GM12873 (cell line): ENCODE measurements around the gene MRPL32.

Experiments
- TF ChIP-seq, protein P1 (sequence below): IDR thresholded peaks from 2 replicates; pipeline ENCODE4 v1.5.1; 2012; ENCODE audit warnings: low read depth, mild to moderate bottlenecking, moderate library complexity, low read length, control low read depth; ENCODE audit not compliant: insufficient read depth; ENCODE audit errors: missing control alignments

Gene MRPL32

DNA sequence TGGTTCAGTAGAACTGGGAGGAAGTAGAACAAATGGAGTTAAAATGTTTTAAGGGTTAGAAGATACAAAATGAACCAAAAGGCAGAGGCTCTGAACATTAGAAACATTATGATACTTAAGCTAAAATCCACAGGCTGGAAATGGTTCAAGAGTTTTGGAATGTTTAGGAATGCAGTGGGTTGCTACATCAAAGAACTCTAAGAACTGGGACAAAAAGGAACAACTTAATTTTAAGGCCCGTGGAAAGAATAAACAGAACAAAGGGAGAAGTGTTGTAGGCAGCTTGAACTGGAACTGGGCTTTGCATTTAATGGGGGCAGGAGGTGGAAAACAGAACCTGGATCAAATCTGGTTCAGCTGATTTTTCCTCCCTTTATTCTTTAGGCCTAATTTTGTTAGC lies 16.8 kb upstream of the MRPL32 start:
- TF ChIP-seq, protein P1, sequence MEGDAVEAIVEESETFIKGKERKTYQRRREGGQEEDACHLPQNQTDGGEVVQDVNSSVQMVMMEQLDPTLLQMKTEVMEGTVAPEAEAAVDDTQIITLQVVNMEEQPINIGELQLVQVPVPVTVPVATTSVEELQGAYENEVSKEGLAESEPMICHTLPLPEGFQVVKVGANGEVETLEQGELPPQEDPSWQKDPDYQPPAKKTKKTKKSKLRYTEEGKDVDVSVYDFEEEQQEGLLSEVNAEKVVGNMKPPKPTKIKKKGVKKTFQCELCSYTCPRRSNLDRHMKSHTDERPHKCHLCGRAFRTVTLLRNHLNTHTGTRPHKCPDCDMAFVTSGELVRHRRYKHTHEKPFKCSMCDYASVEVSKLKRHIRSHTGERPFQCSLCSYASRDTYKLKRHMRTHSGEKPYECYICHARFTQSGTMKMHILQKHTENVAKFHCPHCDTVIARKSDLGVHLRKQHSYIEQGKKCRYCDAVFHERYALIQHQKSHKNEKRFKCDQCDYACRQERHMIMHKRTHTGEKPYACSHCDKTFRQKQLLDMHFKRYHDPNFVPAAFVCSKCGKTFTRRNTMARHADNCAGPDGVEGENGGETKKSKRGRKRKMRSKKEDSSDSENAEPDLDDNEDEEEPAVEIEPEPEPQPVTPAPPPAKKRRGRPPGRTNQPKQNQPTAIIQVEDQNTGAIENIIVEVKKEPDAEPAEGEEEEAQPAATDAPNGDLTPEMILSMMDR, result no peak

DNA sequence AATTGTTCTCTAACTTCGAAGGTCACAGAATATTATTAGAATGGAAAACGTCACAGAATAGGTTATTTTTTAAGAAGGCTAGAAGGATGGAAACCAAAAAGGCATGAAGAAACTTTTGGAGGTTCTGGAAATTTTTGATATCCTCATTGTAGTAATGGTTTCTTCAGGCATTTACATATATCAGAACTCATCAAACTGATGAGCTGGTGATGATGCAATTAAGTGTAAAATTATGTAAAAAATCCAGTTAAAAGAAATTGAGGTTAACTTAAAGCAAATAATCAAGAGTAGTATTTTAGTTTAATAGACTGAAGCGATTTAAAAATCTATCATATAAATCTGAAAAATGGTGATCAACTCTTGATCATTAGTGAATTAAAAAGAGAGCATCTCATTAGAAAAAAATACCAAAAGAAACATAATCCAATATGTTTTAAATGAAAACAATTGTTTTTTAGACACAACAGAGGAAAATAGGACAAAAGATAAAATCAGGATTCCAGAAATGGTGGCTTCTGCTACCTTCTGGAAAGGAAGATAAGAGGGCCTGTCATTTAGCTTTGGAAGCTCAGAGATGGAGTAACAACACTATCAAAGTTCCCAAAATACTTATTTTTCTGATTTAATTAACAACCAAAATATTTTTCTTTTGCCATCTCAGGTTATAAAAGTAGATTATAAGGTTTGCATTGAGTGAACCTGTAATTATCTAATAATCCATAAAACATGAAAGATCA lies 10.0 kb upstream of the MRPL32 start:
- TF ChIP-seq, protein P1, result no peak

DNA sequence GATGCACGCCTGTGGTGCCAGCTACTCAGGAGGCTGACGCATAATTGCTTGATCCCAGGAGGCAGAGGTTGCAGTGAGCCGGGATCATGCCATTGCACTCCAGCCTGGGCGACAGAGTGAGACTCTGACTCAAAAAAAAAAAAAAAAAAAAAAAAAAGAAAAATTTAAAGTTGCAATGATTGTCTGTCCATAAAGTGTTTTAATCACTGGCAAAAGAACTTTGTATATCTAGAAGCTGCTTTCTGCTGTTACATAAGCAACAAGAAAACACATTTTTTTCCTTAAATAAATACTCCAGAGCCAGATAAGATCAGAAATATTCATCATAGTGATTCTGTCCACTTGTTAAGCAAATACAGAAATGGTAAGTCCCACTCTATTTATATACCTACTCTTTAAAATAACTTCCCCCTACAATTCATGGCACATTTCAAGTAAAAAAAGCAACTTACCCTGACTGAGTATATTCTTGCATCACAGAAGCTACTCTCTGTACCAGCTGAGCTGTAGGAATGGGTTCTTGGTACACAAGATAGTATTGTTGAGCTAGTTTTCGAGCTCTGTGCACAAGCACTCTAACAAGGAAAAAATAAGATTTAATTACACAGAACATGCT lies 7.8 kb upstream of the MRPL32 start:
- TF ChIP-seq, protein P1, result no peak

DNA sequence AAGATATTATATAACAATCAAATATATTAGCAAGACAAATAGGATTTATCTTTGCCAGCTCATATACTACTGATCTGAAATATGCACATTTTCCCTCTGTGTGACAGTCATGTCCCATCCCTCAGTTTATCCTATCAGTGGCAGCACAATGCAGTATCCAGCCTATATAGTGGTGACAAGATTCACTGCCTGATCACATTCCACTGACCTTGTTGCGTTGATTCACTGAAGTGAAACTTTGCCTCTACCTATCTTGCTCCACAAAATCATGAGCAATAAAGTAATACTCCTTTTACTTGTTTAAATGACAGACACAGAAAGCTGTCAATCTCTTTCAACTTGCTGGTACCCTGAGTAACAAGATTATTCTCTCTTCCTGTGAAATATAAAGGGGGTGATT lies 6.5 kb upstream of the MRPL32 start:
- TF ChIP-seq, protein P1, result no peak

DNA sequence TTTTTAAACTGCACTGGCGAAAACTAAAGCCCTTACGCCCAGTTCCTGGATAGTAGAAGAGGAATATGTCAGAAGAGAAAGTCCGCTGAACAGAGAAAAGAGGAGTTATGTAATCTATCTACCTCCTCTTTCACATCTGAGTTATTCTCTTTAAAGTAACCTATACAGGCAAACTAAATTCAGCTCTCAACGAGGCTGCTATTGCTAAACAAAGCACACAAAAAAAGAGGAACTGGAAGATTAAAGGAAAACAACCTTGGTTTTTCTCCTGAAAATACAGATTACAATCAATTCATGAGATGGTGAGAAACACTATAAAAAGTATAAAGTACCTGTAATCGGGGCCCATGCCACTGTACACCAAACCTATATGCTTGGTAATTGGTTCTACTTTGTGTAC lies 6.0 kb upstream of the MRPL32 start:
- TF ChIP-seq, protein P1, result no peak

DNA sequence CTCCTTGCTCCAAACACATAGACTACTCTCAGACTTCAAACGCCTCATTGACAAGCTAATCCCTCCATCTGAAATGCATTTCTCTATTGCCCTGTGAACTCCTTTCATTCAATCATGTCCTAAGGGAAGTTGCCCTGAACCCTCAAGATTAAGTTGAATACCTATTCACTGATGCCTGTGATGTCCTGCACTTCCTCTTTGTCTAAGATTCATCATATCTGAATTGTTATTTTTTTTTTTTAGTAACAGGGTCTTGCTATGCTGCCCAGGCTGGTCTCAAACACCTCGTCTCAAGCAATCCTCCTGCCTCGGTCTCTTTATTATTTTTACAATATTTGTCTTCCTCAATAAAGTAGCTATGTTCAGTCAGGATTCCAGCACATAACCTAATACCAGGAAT lies 3.4 kb upstream of the MRPL32 start:
- TF ChIP-seq, protein P1, result no peak

DNA sequence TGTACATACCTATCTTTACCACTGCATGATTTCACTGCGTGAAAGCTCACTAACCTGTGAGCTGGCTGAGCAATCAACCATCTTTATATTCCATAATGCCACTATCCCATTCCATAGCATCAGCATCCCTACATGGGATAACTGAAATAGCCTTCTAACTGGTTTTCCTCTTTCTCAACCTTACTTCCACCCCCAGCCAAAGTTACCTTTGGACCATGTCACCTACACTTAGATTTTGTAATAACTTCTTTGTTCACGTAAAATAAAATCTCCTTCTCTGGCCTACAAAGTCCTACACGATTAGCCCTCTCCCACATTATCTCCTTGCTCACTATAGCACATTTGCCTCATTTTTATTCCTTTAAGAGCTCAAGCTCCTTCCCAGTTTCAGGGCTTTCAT lies 2.7 kb upstream of the MRPL32 start:
- TF ChIP-seq, protein P1, result no peak
